Measurements from ENCODE around the gene SLC25A52. TPM values are rescaled to one million over a fixed set of nuclear protein-coding genes. Genes with fewer than 3 reads are reported as not detected.
A peak's percentile ranks its signal among the peaks of the same experiment; 100 is the strongest.
"Not testable (repeated sequence)": the region's sequence is repeated elsewhere in the genome, so short reads cannot be mapped to it uniquely, and the experiment has no call there.

SLC25A52 gene
- polyA plus RNA-seq, 1 of the 3 experiments (the other 2 are of a cell fraction), result 0.03 TPM

DNA sequence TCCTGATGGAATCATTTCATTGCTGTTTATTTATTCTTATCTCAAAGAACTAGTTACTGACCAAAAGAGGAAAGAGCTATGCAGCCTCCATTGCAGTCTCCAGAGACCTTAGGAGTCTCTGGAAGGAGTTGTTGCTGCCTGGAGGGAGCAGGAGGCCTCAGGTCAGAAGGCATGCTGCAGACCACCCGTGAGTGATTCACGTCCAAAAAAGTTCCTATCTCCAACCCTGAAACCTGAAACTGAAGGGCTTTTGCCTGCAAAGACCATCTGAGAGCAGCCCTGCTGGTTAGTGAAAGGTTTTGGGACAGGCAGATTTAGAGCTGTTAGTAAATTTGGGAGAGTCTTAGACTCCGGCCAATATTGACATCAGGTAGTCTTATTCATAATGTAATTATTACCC, 29.1 kb downstream of the SLC25A52 start (continued):
- TF ChIP-seq, protein P1, sequence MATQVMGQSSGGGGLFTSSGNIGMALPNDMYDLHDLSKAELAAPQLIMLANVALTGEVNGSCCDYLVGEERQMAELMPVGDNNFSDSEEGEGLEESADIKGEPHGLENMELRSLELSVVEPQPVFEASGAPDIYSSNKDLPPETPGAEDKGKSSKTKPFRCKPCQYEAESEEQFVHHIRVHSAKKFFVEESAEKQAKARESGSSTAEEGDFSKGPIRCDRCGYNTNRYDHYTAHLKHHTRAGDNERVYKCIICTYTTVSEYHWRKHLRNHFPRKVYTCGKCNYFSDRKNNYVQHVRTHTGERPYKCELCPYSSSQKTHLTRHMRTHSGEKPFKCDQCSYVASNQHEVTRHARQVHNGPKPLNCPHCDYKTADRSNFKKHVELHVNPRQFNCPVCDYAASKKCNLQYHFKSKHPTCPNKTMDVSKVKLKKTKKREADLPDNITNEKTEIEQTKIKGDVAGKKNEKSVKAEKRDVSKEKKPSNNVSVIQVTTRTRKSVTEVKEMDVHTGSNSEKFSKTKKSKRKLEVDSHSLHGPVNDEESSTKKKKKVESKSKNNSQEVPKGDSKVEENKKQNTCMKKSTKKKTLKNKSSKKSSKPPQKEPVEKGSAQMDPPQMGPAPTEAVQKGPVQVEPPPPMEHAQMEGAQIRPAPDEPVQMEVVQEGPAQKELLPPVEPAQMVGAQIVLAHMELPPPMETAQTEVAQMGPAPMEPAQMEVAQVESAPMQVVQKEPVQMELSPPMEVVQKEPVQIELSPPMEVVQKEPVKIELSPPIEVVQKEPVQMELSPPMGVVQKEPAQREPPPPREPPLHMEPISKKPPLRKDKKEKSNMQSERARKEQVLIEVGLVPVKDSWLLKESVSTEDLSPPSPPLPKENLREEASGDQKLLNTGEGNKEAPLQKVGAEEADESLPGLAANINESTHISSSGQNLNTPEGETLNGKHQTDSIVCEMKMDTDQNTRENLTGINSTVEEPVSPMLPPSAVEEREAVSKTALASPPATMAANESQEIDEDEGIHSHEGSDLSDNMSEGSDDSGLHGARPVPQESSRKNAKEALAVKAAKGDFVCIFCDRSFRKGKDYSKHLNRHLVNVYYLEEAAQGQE (IDR thresholded peaks at IDR 0.05; ENCODE audit: low read depth, low read length), result no peak
- TF ChIP-seq, protein P2, sequence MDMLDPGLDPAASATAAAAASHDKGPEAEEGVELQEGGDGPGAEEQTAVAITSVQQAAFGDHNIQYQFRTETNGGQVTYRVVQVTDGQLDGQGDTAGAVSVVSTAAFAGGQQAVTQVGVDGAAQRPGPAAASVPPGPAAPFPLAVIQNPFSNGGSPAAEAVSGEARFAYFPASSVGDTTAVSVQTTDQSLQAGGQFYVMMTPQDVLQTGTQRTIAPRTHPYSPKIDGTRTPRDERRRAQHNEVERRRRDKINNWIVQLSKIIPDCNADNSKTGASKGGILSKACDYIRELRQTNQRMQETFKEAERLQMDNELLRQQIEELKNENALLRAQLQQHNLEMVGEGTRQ (IDR thresholded peaks at IDR 0.05; ENCODE audit: borderline replicate concordance, low read depth, low read length), result no peak
- TF ChIP-seq FOXM1 (IDR thresholded peaks at IDR 0.05; ENCODE audit: low read depth), result no peak
- no peak for TF ChIP-seq GATA2 (CRISPR knock-in tag; IDR thresholded peaks at IDR 0.05)
- no peak for TF ChIP-seq RXRA (IDR thresholded peaks at IDR 0.05; ENCODE audit: borderline replicate concordance, low read depth)

DNA sequence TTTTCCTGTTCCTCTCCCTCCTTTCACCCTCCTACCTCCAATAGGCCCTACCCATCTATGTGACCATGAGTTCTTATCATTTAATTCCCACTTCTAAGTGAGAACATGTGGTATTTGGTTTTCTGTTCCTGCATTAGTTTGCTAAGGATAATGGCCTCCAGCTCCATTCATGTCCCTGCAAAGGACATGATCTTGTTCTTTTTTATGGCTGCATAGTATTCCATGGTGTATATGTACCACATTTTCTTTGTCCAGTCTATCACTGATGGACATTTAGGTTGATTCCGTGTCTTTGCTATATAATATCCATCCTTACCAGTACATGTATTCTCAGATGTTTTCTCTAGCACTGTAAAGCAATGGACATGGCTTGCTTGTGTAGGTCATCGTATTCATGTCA, 31.5 kb downstream of the SLC25A52 start:
- H3K4me1 ChIP-seq (ENCODE audit: control insufficient read depth in 1 of 2, insufficient read depth in 2 of 2, low read depth in 1 of 2, low read length in 1 of 2); H4K20me1 ChIP-seq (ENCODE audit: insufficient read depth); H3K9me2 ChIP-seq; H3F3A ChIP-seq (replicated peaks; ENCODE audit: insufficient read depth); H3K9me3 ChIP-seq; H3K4me2 ChIP-seq; H3K9ac ChIP-seq; H3K36me3 ChIP-seq (replicated peaks in 1 of 2; ENCODE audit: control insufficient read depth in 1 of 2, insufficient read depth in 2 of 2, low read length in 1 of 2); DNase-seq; POLR2A ChIA-PET; H3K79me2 ChIP-seq (ENCODE audit: insufficient read depth); H3K27ac ChIP-seq (ENCODE audit: low read depth in 2 of 2, low read length in 1 of 2); H2AFZ ChIP-seq (ENCODE audit: low read depth); H3K4me3 ChIP-seq (ENCODE audit: low read depth in 2 of 2, low read length in 1 of 2): not testable (repeated sequence)
- peaks cover 13% of the 10 kb centered on the region; the same call in 1 of the 2 replicates for H3K27me3 ChIP-seq (ENCODE audit: insufficient read depth)
- 2% methylated on average over 2 of the region's 2 CpGs for WGBS (ENCODE audit: low lambda C conversion rate)
- CTCF ChIA-PET, result interaction anchor here (3.6 kb wide), 1 partner anchor 173 kb away, joined by 13 read pairs; no protein-coding TSS in a partner anchor

DNA sequence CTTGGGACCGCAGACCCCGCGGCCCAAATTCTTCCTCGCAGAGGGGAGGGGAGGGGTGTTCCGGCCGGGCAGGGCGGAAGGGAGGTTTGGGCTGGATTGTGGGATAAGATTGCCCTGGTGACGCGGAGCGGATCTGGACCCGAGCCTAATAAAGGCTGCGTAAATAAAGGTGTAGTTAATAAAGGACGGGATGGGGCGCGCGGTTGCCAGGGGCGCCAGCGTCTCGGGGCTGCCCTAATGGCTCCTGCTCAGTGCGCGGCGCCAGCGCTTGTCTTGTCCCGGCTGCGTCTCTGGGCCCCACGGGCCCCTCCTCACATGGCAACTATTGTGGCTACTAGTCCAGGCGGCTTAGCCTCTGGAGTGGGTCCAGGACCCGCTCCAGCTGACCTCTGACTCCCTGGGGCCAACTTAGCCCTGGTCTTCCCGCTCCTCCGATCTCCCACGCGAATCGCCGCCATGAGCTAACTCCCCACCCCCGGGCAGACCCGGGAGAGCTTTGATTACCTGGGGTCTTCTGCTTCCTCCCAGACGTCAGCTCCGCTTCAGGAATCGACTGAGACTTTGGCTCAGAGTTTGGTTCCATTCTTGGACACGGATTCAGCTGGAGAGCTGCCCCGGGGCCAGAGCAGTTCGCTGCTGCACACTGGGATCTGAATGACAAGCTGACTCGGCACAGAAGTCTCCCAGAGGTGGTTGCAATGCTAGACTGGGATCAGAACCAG, 36.5 kb downstream of the SLC25A52 start:
- ChIA-PET CTCF (interaction anchor here (1.1 to 4.9 kb wide), 9 partner anchors 12 to 252 kb away, joined by 4 to 92 read pairs (median 6); no protein-coding TSS in a partner anchor), POLR2A (no interaction called here)
- peaks cover 0 to 4% of the 10 kb centered on the region in 2 experiments; a peak in 1 of 4 replicates for H3K4me1 ChIP-seq (ENCODE audit: control insufficient read depth in 1 of 2, insufficient read depth in 2 of 2, low read depth in 1 of 2, low read length in 1 of 2)
- peak; percentile 58 for DNase-seq
- H3K79me2 ChIP-seq (ENCODE audit: insufficient read depth), result no peaks in the 10 kb centered on the region
- H3K9me3 ChIP-seq, result no peaks in the 10 kb centered on the region
- peak overlapping the region; percentile 56; the same call in 1 of the 2 replicates for H2AFZ ChIP-seq (ENCODE audit: low read depth)
- H3K27me3 ChIP-seq (ENCODE audit: insufficient read depth), result no peaks in the 10 kb centered on the region; the same call in 1 of the 2 replicates
- no peaks in the 10 kb centered on the region for H3F3A ChIP-seq (replicated peaks; ENCODE audit: insufficient read depth)
- no peaks in the 10 kb centered on the region for H3K9me2 ChIP-seq
- H3K4me3 ChIP-seq (ENCODE audit: low read depth in 2 of 2, low read length in 1 of 2), result peak overlapping the region; percentile 19 to 55; a peak in 2 of 4 replicates
- H3K36me3 ChIP-seq (replicated peaks in 1 of 2; ENCODE audit: control insufficient read depth in 1 of 2, insufficient read depth in 2 of 2, low read length in 1 of 2), result no peaks in the 10 kb centered on the region
- H4K20me1 ChIP-seq (ENCODE audit: insufficient read depth), result no peaks in the 10 kb centered on the region
- no peak overlapping the region for H3K9ac ChIP-seq
- WGBS (ENCODE audit: low lambda C conversion rate), result 14% methylated on average over 34 of the region's 43 CpGs
- TF ChIP-seq MXI1 (IDR thresholded peaks at IDR 0.05; ENCODE audit: low read depth, low read length), result no peak
- TF ChIP-seq, protein P3, sequence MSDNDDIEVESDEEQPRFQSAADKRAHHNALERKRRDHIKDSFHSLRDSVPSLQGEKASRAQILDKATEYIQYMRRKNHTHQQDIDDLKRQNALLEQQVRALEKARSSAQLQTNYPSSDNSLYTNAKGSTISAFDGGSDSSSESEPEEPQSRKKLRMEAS (IDR thresholded peaks at IDR 0.05; ENCODE audit: low read depth), result no peak
- no peak overlapping the region for H3K27ac ChIP-seq (ENCODE audit: low read depth in 2 of 2, low read length in 1 of 2)
- peak overlapping the region; percentile 71; the same call in 1 of the 2 replicates for H3K4me2 ChIP-seq

Data from SK-N-SH (cell line).